PC-9 (cell line): ENCODE data around the gene PRUNE2. TPM values are rescaled to one million over a fixed set of nuclear protein-coding genes. Genes with fewer than 3 reads are reported as not detected.

ENCODE experiments used
- BruUV-seq: library from RNA; stranded (reverse); fragments of 400-500 nt; replicated peaks from 2 replicates; lab custom pipeline; 2021; lab: Mats Ljungman, UMichigan
- CTCF ChIA-PET: fragments of 300-600 bp; sonication (Branson Sonifier 250); formaldehyde crosslinking; loops from one replicate; lab custom pipeline; 2022; ENCODE audit warnings: antibody characterized with exemption; lab: Charles Lee
- POLR2A ChIA-PET: fragments of 300-600 bp; sonication (Branson Sonifier 250); formaldehyde crosslinking; loops from one replicate; lab custom pipeline; 2022; ENCODE audit warnings: antibody characterized with exemption; ENCODE audit not compliant: unreplicated experiment; lab: Charles Lee
- DNase-seq, 2 experiments: peaks; one replicate each; pipeline versions ENCODE4 v3.0.0 to v3.0.0-alpha.2; 2015 to 2022; ENCODE audit warnings: mixed read lengths in 1 of 2
- H2AFZ ChIP-seq: fragments of 200-600 bp; sonication (generic); 2 replicates; pipeline ENCODE4 v1.8.1; 2017; ENCODE audit warnings: antibody characterized with exemption
- H3F3A ChIP-seq: fragments of 200-600 bp; sonication (generic); 2 replicates; pipeline ENCODE4 v1.8.1; 2017; ENCODE audit warnings: antibody characterized with exemption, mild to moderate bottlenecking, low read depth; ENCODE audit not compliant: insufficient read depth
- H3K27ac ChIP-seq: fragments of 200-600 bp; sonication (generic); 2 replicates; pipeline ENCODE4 v1.6.1; 2016; ENCODE audit warnings: mixed run types
- H3K27me3 ChIP-seq: fragments of 200-600 bp; sonication (generic); 2 replicates; pipeline ENCODE4 v1.6.1; 2016; ENCODE audit warnings: low read depth, mixed run types; ENCODE audit not compliant: insufficient read depth
- H3K36me3 ChIP-seq: fragments of 200-600 bp; sonication (generic); 2 replicates; pipeline ENCODE4 v1.6.1; 2016; ENCODE audit warnings: low read depth, mixed run types
- H3K4me1 ChIP-seq: fragments of 200-600 bp; sonication (generic); replicated peaks from 2 replicates; pipeline ENCODE4 v1.6.1; 2016; ENCODE audit warnings: mixed run types; ENCODE audit not compliant: insufficient read depth
- H3K4me2 ChIP-seq: fragments of 200-600 bp; sonication (generic); 2 replicates; pipeline ENCODE4 v1.6.1; 2017; ENCODE audit warnings: mixed run types
- H3K4me3 ChIP-seq: fragments of 200-600 bp; sonication (generic); 2 replicates; pipeline ENCODE4 v1.6.1; 2016; ENCODE audit warnings: mixed run types
- H3K79me2 ChIP-seq: fragments of 200-600 bp; sonication (generic); 2 replicates; pipeline ENCODE4 v1.6.1; 2017; ENCODE audit warnings: low read depth, mixed run types
- H3K9me2 ChIP-seq: fragments of 200-600 bp; sonication (generic); 2 replicates; pipeline ENCODE4 v1.8.1; 2017; ENCODE audit warnings: mild to moderate bottlenecking; ENCODE audit not compliant: insufficient read depth
- H3K9me3 ChIP-seq: fragments of 200-600 bp; sonication (generic); 2 replicates; pipeline ENCODE4 v1.8.1; 2016; ENCODE audit warnings: low read depth; ENCODE audit not compliant: insufficient read depth
- H4K20me1 ChIP-seq: fragments of 200-600 bp; sonication (generic); 2 replicates; pipeline ENCODE4 v1.8.1; 2017; ENCODE audit not compliant: insufficient read depth
- EZH2 ChIP-seq: fragments of 200-600 bp; sonication (generic); IDR thresholded peaks from 2 replicates; pipeline ENCODE4 v1.8.0; 2017; ENCODE audit warnings: antibody characterized with exemption, low read depth
- intact Hi-C: fragments of 100-400 bp; cut with micrococcal nuclease; formaldehyde crosslinking; loops from one replicate; pipeline ENCODE4 v1.10.0; 2022; ENCODE audit not compliant: unreplicated experiment
- total RNA-seq: library from RNA; stranded (reverse); gene quantifications from 2 replicates; pipeline ENCODE4 v1.2.3, GENCODE V29; 2021
- TF ChIP-seq, protein P1 (sequence below): fragments of 200-600 bp; sonication (generic); conservative IDR thresholded peaks from 2 replicates; pipeline ENCODE4 v1.6.1; 2017; ENCODE audit warnings: mixed run types, antibody characterized with exemption, mild to moderate bottlenecking, moderate library complexity

The PRUNE2 gene
- total RNA-seq, 1 experiment from 2014 or later: 0.20 TPM

DNA sequence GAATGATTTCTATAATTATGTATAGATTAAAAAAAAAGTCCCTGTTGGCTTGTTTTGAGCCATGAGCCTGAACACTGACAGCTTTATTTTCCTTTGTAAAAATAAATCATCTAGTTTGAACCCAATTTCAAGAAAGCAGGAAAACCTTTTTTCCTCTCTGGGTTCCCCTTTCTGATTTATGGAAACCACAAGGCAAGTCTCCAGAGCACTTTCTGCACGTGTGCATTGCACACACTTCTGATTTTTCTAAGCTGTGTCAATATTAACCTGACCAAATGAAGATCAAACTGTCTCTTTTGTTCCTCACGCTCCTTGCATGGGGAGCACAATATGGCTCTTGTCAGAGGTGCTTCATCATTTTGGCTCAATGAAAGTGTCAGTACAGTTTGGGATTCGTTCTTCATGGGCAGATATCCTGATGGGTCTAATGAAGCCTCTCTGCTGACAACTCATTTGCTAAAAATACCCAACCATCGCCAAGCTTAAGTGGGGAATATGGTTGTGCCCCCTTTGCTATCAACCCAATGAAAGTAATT, 180.8 kb downstream of the PRUNE2 start:
- Histone ChIP-seq H3K36me3 (no peaks in the 10 kb centered on the region), H3K9me3 (no peaks in the 10 kb centered on the region; the same call in 1 of the 2 replicates), H3K4me3 (no peak overlapping the region), H3K79me2 (no peaks in the 10 kb centered on the region), H3K27me3 (peaks cover 62% of the 10 kb centered on the region), H4K20me1 (no peaks in the 10 kb centered on the region), H3K27ac (no peak overlapping the region), H2AFZ (no peak overlapping the region), H3F3A (no peaks in the 10 kb centered on the region), H3K9me2 (no peaks in the 10 kb centered on the region), H3K4me1 (no peaks in the 10 kb centered on the region), H3K4me2 (no peak overlapping the region)
- ChIA-PET CTCF (no interaction called here), POLR2A (no interaction called here)
- no peak for TF ChIP-seq EZH2
- TF ChIP-seq, protein P1, sequence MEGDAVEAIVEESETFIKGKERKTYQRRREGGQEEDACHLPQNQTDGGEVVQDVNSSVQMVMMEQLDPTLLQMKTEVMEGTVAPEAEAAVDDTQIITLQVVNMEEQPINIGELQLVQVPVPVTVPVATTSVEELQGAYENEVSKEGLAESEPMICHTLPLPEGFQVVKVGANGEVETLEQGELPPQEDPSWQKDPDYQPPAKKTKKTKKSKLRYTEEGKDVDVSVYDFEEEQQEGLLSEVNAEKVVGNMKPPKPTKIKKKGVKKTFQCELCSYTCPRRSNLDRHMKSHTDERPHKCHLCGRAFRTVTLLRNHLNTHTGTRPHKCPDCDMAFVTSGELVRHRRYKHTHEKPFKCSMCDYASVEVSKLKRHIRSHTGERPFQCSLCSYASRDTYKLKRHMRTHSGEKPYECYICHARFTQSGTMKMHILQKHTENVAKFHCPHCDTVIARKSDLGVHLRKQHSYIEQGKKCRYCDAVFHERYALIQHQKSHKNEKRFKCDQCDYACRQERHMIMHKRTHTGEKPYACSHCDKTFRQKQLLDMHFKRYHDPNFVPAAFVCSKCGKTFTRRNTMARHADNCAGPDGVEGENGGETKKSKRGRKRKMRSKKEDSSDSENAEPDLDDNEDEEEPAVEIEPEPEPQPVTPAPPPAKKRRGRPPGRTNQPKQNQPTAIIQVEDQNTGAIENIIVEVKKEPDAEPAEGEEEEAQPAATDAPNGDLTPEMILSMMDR: no peak
- intact Hi-C loops: no loop called here
- no peak for DNase-seq
- BruUV-seq: no TSS peak

DNA sequence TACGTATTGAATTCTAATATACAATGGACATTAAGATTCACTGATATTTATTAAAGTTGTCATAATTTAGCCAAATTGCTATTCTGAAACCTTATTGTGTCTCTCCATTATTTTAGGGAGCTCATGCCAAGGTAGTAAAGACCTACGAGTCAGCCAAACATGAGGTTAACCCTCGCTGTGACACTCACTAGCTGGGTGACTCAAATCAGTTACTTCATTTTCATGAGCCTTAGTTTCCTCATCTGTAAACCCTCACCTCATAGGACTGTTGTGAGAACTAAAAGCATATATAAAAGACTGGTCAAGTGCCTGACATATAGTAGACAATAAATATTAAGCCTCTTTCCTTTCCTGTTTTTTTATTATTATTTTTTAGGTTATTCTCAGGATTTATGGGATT, 185.7 kb downstream of the PRUNE2 start:
- CTCF ChIA-PET: no interaction called here
- no peak overlapping the region for H3K4me3 ChIP-seq
- no peaks in the 10 kb centered on the region for H3K79me2 ChIP-seq
- TF ChIP-seq EZH2: no peak
- TF ChIP-seq, protein P1: no peak
- H3F3A ChIP-seq: no peaks in the 10 kb centered on the region
- intact Hi-C loops: no loop called here
- H3K36me3 ChIP-seq: no peaks in the 10 kb centered on the region
- H3K9me3 ChIP-seq: no peaks in the 10 kb centered on the region; the same call in 1 of the 2 replicates
- no peaks in the 10 kb centered on the region for H3K9me2 ChIP-seq
- H3K27me3 ChIP-seq: peaks cover 31% of the 10 kb centered on the region
- no peak overlapping the region for H3K4me2 ChIP-seq
- no peak overlapping the region for H2AFZ ChIP-seq
- no TSS peak for BruUV-seq
- H3K27ac ChIP-seq: no peak overlapping the region
- no peaks in the 10 kb centered on the region for H3K4me1 ChIP-seq
- H4K20me1 ChIP-seq: no peaks in the 10 kb centered on the region
- POLR2A ChIA-PET: no interaction called here
- no peak for DNase-seq

DNA sequence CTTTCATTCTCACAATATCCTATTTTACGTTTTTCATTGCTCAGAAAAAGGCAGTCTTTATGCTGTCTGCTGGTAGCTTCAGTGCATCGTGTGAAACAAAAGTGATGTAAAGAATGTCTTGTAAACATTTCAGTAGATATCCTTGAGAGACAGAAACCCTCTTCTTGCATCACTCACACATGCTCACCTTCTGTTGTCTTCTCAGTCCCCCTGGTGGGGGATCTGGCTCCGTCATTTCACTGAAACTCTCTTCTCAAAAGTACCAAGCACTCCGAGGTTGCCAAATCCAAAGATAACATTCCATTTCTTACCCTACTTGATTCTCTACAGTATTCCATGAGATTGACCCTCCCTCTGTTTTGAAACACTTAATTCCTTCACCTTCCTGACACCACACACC, 187.7 kb downstream of the PRUNE2 start:
- Histone ChIP-seq H3K4me3 (no peak overlapping the region), H3K36me3 (no peaks in the 10 kb centered on the region), H3K9me2 (no peaks in the 10 kb centered on the region), H3K4me2 (no peak overlapping the region), H3K9me3 (no peaks in the 10 kb centered on the region; the same call in 1 of the 2 replicates), H3K4me1 (no peaks in the 10 kb centered on the region), H3K79me2 (no peaks in the 10 kb centered on the region), H2AFZ (no peak overlapping the region), H3K27me3 (peaks cover 39% of the 10 kb centered on the region), H4K20me1 (no peaks in the 10 kb centered on the region), H3F3A (no peaks in the 10 kb centered on the region), H3K27ac (no peak overlapping the region)
- ChIA-PET CTCF (no interaction called here), POLR2A (no interaction called here)
- intact Hi-C loops: no loop called here
- BruUV-seq: no TSS peak
- TF ChIP-seq EZH2: no peak
- TF ChIP-seq, protein P1: no peak
- DNase-seq: no peak
